HG03565 (cell line): ENCODE measurements around the gene NCKAP5.
"Not testable (repeated sequence)": the region's sequence is repeated elsewhere in the genome, so short reads cannot be mapped to it uniquely, and the experiment has no call there.

Experiments used
- ATAC-seq: cut with Tn5 transposase; IDR thresholded peaks from one replicate; pipeline ENCODE4 v1.9.1; 2021; ENCODE audit warnings: mild to moderate bottlenecking, moderate library complexity; ENCODE audit not compliant: unreplicated experiment

NCKAP5 gene

GRCh38 chr2:132863961-132864360 is 704.3 kb downstream of the NCKAP5 start:
- no peak for ATAC-seq

- ATAC-seq = no peak
Observed at GRCh38 chr2:132860220-132860619, 708.0 kb downstream of the NCKAP5 start.

- ATAC-seq = no peak
Observed at GRCh38 chr2:132859590-132859989, 708.7 kb downstream of the NCKAP5 start.

- no peak for ATAC-seq
Observed at GRCh38 chr2:132857319-132857718, 710.9 kb downstream of the NCKAP5 start.

GRCh38 chr2:132850688-132851087 is 717.6 kb downstream of the NCKAP5 start:
- no peak for ATAC-seq

GRCh38 chr2:132849118-132849517 is 719.1 kb downstream of the NCKAP5 start:
- ATAC-seq = no peak

- no peak for ATAC-seq
Observed at GRCh38 chr2:132845339-132845738, 722.9 kb downstream of the NCKAP5 start.

- no peak for ATAC-seq
Observed at GRCh38 chr2:132844585-132844984, 723.7 kb downstream of the NCKAP5 start.

- ATAC-seq = no peak
Observed at GRCh38 chr2:132837769-132838168, 730.5 kb downstream of the NCKAP5 start.

- ATAC-seq = no peak
Observed at GRCh38 chr2:132830321-132830827, 737.9 kb downstream of the NCKAP5 start.

GRCh38 chr2:132825601-132826000 is 742.7 kb downstream of the NCKAP5 start:
- ATAC-seq = no peak

- no peak for ATAC-seq
Observed at GRCh38 chr2:132824716-132825115, 743.5 kb downstream of the NCKAP5 start.

- ATAC-seq = no peak
Observed at GRCh38 chr2:132816234-132816633, 752.0 kb downstream of the NCKAP5 start.

- ATAC-seq = no peak
Observed at GRCh38 chr2:132815516-132815915, 752.7 kb downstream of the NCKAP5 start.

GRCh38 chr2:132814651-132815050 is 753.6 kb downstream of the NCKAP5 start:
- no peak for ATAC-seq

GRCh38 chr2:132813422-132813821 is 754.8 kb downstream of the NCKAP5 start:
- ATAC-seq = no peak

- ATAC-seq = no peak
Observed at GRCh38 chr2:132811148-132811915, 756.9 kb downstream of the NCKAP5 start.

GRCh38 chr2:132809962-132810361 is 758.3 kb downstream of the NCKAP5 start:
- not testable (repeated sequence) for ATAC-seq

GRCh38 chr2:132804051-132804450 is 764.2 kb downstream of the NCKAP5 start:
- no peak for ATAC-seq

- ATAC-seq = no peak
Observed at GRCh38 chr2:132798341-132798740, 769.9 kb downstream of the NCKAP5 start.

- ATAC-seq = no peak
Observed at GRCh38 chr2:132797556-132797955, 770.7 kb downstream of the NCKAP5 start.

- no peak for ATAC-seq
Observed at GRCh38 chr2:132797071-132797470, 771.2 kb downstream of the NCKAP5 start.

- ATAC-seq = no peak
Observed at GRCh38 chr2:132795220-132795619, 773.0 kb downstream of the NCKAP5 start.
